ENCODE data around the gene PRKN. TPM values are rescaled to one million over a fixed set of nuclear protein-coding genes. Genes with fewer than 3 reads are reported as not detected.
A peak's percentile ranks its signal among the peaks of the same experiment; 100 is the strongest.

The PRKN gene
- total and polyA plus RNA-seq, 2 experiments from 2014 or later = 0.10 to 0.84 TPM

DNA sequence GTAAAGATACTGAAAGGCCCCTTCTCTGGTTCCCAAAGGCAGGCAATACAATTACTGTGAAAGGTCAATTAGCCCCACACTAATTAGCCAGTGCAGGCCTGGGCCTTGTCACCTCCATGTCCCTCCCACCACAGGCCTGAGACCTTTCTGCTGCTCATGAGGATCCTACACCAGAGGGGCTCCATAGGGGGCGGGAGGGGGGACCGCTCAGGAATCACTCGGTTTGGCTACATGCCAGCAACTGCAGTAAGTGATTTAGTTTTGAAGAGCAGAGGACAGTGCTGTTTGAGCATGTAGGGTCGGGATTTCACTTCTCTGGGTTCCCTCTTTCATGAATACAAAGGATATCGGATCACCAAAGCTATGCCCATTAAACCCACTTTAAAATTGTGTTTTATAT lies 455.6 kb downstream of the PRKN start:
- Histone ChIP-seq H3K4me3 (no peak overlapping the region), H3K27ac (ENCODE audit: low read depth) (no peak overlapping the region), H2AFZ (no peak overlapping the region), H3K9me2 (ENCODE audit: insufficient read depth) (no peaks in the 10 kb centered on the region), H3F3A (replicated peaks; ENCODE audit: low read depth) (no peaks in the 10 kb centered on the region), H4K20me1 (replicated peaks; ENCODE audit: insufficient read depth) (no peaks in the 10 kb centered on the region), H3K4me1 (ENCODE audit: insufficient read depth) (no peaks in the 10 kb centered on the region), H3K4me2 (no peak overlapping the region), H3K36me3 (ENCODE audit: insufficient read depth) (no peaks in the 10 kb centered on the region), H3K79me2 (replicated peaks; ENCODE audit: insufficient read depth) (no peaks in the 10 kb centered on the region), H3K27me3 (ENCODE audit: insufficient read depth) (no peaks in the 10 kb centered on the region)
- Mint-ChIP-seq H3K27me3 (ENCODE audit: insufficient read depth, low read depth, poor library complexity) (no peaks in the 10 kb centered on the region), H3K27ac (no peak overlapping the region), H3K9me3 (no peaks in the 10 kb centered on the region), H3K4me1 (no peaks in the 10 kb centered on the region), H3K4me3 (no peak overlapping the region), H3K36me3 (ENCODE audit: low read depth) (no peaks in the 10 kb centered on the region)
- no peak for TF ChIP-seq REST (IDR thresholded peaks at IDR 0.05; ENCODE audit: unreplicated experiment)
- TF ChIP-seq STAT1 (IDR thresholded peaks at IDR 0.05; ENCODE audit: unreplicated experiment) = no peak
- no peak for TF ChIP-seq CTCF (conservative IDR thresholded peaks at IDR 0.05; ENCODE audit: low read depth in 2 of 2)
- TF ChIP-seq ZNF331 (CRISPR knock-in tag; IDR thresholded peaks at IDR 0.05; ENCODE audit: low read depth) = no peak
- TF ChIP-seq EZH2phosphoT487 (IDR thresholded peaks at IDR 0.05; ENCODE audit: unreplicated experiment) = no peak
- TF ChIP-seq NANOG (IDR thresholded peaks at IDR 0.05; ENCODE audit: borderline replicate concordance) = no peak
- no peak for TF ChIP-seq EZH2 (IDR thresholded peaks at IDR 0.05; ENCODE audit: low read depth, unreplicated experiment)
- DNase-seq (ENCODE audit: low spot score) (peak; percentile 15), ATAC-seq (peak; percentile 29; the same call in 1 of the 3 replicates)

DNA sequence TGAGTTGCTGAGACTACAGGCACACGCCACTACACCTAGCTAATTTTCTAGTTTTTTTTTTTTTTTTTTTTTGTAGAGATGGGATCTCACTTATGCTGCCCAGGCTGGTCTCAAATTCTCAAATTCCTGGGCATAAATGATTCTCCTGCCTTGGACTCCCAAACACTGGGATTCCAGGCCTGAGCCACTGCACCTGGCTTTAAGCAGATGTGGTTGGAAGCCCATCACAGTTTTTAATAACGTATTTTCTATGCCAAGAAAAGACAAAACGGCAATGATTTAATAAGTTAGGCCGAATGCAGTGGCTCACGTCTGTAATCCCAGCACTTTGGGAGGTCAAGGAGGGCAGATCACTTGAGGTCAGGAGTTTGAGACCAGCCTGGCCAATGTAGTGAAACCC lies 456.6 kb downstream of the PRKN start:
- Histone ChIP-seq H2AFZ (no peak overlapping the region), H3K4me2 (no peak overlapping the region), H3K4me1 (ENCODE audit: insufficient read depth) (no peaks in the 10 kb centered on the region), H3F3A (replicated peaks; ENCODE audit: low read depth) (no peaks in the 10 kb centered on the region), H3K36me3 (ENCODE audit: insufficient read depth) (no peaks in the 10 kb centered on the region), H3K9me2 (ENCODE audit: insufficient read depth) (no peaks in the 10 kb centered on the region), H3K4me3 (no peak overlapping the region), H3K27me3 (ENCODE audit: insufficient read depth) (no peaks in the 10 kb centered on the region), H3K79me2 (replicated peaks; ENCODE audit: insufficient read depth) (no peaks in the 10 kb centered on the region), H3K27ac (ENCODE audit: low read depth) (no peak overlapping the region), H4K20me1 (replicated peaks; ENCODE audit: insufficient read depth) (no peaks in the 10 kb centered on the region)
- no peak overlapping the region for H3K4me3 Mint-ChIP-seq
- H3K36me3 Mint-ChIP-seq (ENCODE audit: low read depth) = no peaks in the 10 kb centered on the region
- no peak for ATAC-seq
- H3K27me3 Mint-ChIP-seq (ENCODE audit: insufficient read depth, low read depth, poor library complexity) = no peaks in the 10 kb centered on the region
- no peaks in the 10 kb centered on the region for H3K4me1 Mint-ChIP-seq
- H3K27ac Mint-ChIP-seq = no peak overlapping the region
- TF ChIP-seq JUNB (IDR thresholded peaks at IDR 0.05; ENCODE audit: unreplicated experiment) = no peak
- TF ChIP-seq CTCF (conservative IDR thresholded peaks at IDR 0.05; ENCODE audit: low read depth in 2 of 2) = no peak
- TF ChIP-seq POLR2AphosphoS5 (IDR thresholded peaks at IDR 0.05; ENCODE audit: low read depth) = no peak
- no peaks in the 10 kb centered on the region for H3K9me3 Mint-ChIP-seq
- no peak for DNase-seq (ENCODE audit: low spot score)

Measured in GM23338 (cell line).